ENCODE data around the gene MYO15A.

Gene MYO15A

GRCh38 chr17:18148586-18148985 lies 40.0 kb downstream of the MYO15A start:
- no peak for DNase-seq
- no peaks in the 10 kb centered on the region for H3K27me3 Mint-ChIP-seq
- H3K4me3 Mint-ChIP-seq = no peak overlapping the region
- peaks cover 3% of the 10 kb centered on the region for H3K4me1 Mint-ChIP-seq (ENCODE audit: low read depth)
- H3K36me3 Mint-ChIP-seq (ENCODE audit: low read depth) = no peaks in the 10 kb centered on the region
- no peak overlapping the region for H3K27ac Mint-ChIP-seq
- no peaks in the 10 kb centered on the region for H3K9me3 Mint-ChIP-seq

GRCh38 chr17:18151290-18151689 lies 42.7 kb downstream of the MYO15A start:
- H3K27ac Mint-ChIP-seq = no peak overlapping the region
- H3K9me3 Mint-ChIP-seq = no peaks in the 10 kb centered on the region
- H3K4me3 Mint-ChIP-seq = no peak overlapping the region
- H3K4me1 Mint-ChIP-seq (ENCODE audit: low read depth) = peaks cover 9% of the 10 kb centered on the region
- H3K36me3 Mint-ChIP-seq (ENCODE audit: low read depth) = no peaks in the 10 kb centered on the region
- no peaks in the 10 kb centered on the region for H3K27me3 Mint-ChIP-seq
- no peak for DNase-seq

DNA sequence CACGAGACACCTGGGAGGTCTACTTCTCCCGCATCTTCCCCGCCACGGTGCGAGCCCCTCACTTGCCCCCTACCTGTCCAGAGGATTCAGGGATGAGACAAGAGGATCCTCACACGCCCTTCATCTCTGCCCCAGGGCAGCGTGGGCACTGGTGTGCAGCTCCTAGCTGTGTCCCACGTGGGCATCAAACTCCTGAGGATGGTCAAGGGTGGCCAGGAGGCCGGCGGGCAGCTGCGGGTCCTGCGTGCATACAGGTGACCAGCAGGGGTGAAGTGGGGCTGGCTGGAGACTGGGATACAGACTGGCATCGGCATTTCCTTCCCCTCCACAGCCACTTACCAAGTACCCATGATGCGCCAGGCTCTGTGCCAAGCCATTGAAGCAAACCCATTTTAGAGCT lies 46.6 kb downstream of the MYO15A start:
- Mint-ChIP-seq H3K36me3 (ENCODE audit: low read depth) (no peaks in the 10 kb centered on the region), H3K27me3 (no peaks in the 10 kb centered on the region), H3K4me1 (ENCODE audit: low read depth) (peaks cover 21% of the 10 kb centered on the region), H3K4me3 (no peak overlapping the region), H3K27ac (no peak overlapping the region), H3K9me3 (no peaks in the 10 kb centered on the region)
- no peak for DNase-seq

DNA sequence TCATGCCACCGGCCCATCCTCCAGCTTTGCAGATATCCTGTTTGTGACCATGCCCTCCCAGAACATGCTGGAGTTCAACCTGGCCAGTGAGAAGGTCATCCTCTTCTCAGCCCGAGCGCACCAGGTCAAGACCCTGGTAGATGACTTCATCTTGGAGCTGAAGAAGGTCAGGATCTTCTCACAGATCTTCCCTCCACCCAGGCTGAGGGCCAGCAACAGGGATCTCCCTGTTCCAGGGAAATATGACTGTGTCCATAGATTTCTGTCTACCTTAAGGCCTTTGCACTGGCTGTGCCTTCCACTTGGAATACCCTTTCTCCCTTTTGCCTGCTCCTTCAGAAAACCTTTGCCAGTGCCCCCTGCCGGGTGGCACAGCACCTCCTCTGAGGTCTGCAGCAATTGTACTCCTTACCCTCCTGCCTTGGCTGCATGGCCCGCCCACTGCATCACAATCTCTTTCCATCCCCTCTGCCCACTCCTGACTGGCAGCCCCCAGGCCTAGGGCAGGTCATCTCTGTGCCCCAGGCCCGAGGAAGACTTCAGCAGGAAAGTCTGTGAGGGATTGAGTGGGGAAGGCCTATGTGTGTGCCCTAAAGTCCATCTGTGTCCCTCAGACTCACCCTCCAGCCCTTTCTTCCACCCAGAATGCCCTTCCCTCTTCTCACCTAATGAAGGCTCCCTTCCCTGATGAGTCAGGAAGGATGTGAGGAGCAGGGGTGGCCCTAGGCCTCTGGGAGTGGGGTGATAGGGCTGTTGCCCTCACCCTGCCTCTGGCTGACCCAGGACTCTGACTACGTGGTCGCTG lies 47.8 kb downstream of the MYO15A start:
- no peak overlapping the region for H3K4me3 Mint-ChIP-seq
- H3K27ac Mint-ChIP-seq = no peak overlapping the region
- H3K36me3 Mint-ChIP-seq (ENCODE audit: low read depth) = no peaks in the 10 kb centered on the region
- no peaks in the 10 kb centered on the region for H3K9me3 Mint-ChIP-seq
- DNase-seq = no peak
- H3K4me1 Mint-ChIP-seq (ENCODE audit: low read depth) = peaks cover 21% of the 10 kb centered on the region
- no peaks in the 10 kb centered on the region for H3K27me3 Mint-ChIP-seq

GRCh38 chr17:18156976-18157280 lies 48.4 kb downstream of the MYO15A start:
- no peak for DNase-seq
- Mint-ChIP-seq H3K27ac (no peak overlapping the region), H3K27me3 (no peaks in the 10 kb centered on the region), H3K9me3 (no peaks in the 10 kb centered on the region), H3K4me1 (ENCODE audit: low read depth) (peaks cover 21% of the 10 kb centered on the region), H3K4me3 (no peak overlapping the region), H3K36me3 (ENCODE audit: low read depth) (no peaks in the 10 kb centered on the region)

GRCh38 chr17:18157354-18157985 lies 48.9 kb downstream of the MYO15A start:
- DNase-seq = no peak

GRCh38 chr17:18158022-18158600 lies 49.6 kb downstream of the MYO15A start:
- Mint-ChIP-seq H3K4me1 (ENCODE audit: low read depth) (peaks cover 20% of the 10 kb centered on the region), H3K9me3 (no peaks in the 10 kb centered on the region), H3K27ac (peak overlapping the region; percentile 87), H3K27me3 (no peaks in the 10 kb centered on the region), H3K4me3 (peak overlapping the region; percentile 66), H3K36me3 (ENCODE audit: low read depth) (no peaks in the 10 kb centered on the region)
- peak; percentile 96 for DNase-seq

More at GRCh38 chr17:18157354-18157985, 48.9 kb downstream of the MYO15A start:
- peak overlapping the region; percentile 7 for H3K27ac Mint-ChIP-seq
- no peak overlapping the region for H3K4me3 Mint-ChIP-seq
- no peaks in the 10 kb centered on the region for H3K36me3 Mint-ChIP-seq (ENCODE audit: low read depth)
- H3K27me3 Mint-ChIP-seq = no peaks in the 10 kb centered on the region
- H3K9me3 Mint-ChIP-seq = no peaks in the 10 kb centered on the region
- peaks cover 21% of the 10 kb centered on the region for H3K4me1 Mint-ChIP-seq (ENCODE audit: low read depth)

DNA sequence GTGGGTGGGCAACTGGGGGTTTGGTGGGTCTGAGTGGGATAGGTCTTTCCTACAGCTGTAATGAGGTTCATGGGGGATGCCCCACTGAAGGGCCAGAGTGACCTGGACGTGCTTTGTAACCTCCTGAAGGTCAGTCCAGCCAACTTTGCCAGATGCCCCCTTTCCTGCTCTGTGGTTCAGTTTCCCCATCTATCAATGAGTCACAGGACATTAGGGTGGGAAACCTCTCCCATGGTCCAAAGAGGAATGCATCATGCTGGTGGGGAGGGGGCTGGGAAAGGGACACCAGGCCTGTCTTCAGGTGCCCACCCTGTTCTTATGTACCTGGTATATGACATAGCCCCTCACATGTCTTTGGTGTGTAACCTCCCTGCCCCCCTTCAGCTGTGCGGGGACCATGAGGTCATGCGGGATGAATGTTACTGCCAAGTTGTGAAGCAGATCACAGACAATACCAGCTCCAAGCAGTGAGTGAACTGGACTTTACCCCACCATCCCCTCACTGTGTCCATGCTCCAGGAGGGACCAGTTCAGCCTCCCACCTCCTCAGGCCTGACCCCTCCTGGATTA lies 51.1 kb downstream of the MYO15A start:
- H3K36me3 Mint-ChIP-seq (ENCODE audit: low read depth) = no peaks in the 10 kb centered on the region
- no peak overlapping the region for H3K4me3 Mint-ChIP-seq
- H3K9me3 Mint-ChIP-seq = no peaks in the 10 kb centered on the region
- DNase-seq = no peak
- peaks cover 12% of the 10 kb centered on the region for H3K4me1 Mint-ChIP-seq (ENCODE audit: low read depth)
- no peaks in the 10 kb centered on the region for H3K27me3 Mint-ChIP-seq
- no peak overlapping the region for H3K27ac Mint-ChIP-seq

DNA sequence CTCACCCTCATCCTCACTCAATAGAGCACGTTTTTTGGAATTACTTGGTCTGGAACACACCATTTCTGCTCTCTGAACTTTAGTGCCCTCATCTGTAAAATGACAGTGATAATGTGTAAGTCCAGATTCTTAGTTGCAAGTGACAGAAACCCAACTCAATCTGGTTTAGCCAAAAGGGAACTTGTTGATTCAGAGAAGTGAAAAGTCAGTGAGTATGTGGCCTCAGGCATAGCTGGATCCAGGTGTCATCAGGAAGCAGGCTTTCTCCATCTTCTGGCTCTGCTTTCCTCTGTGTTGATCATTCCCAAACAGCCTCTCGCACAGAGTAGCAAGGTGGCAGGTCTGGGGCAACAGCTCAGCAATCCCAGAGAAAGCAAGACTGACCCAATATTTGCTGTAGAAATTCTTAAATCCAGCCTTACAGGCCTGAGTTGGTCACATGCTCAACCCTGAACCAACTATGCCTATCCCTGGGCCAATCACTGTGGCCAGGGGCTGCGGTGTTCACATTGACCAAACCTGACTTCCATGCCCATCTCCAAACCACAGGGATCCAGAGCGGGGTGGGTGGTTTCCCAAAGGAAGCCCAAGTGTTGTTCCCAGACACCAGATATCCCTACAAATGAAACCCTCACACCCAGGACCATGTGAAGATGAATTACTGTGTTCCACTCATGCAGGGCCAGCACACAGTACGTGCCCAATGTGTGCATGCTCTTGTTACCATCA lies 51.7 kb downstream of the MYO15A start:
- Mint-ChIP-seq H3K9me3 (no peaks in the 10 kb centered on the region), H3K4me1 (ENCODE audit: low read depth) (peaks cover 12% of the 10 kb centered on the region), H3K36me3 (ENCODE audit: low read depth) (no peaks in the 10 kb centered on the region), H3K4me3 (no peak overlapping the region), H3K27me3 (no peaks in the 10 kb centered on the region), H3K27ac (no peak overlapping the region)
- no peak for DNase-seq

GRCh38 chr17:18161207-18162145 lies 52.9 kb downstream of the MYO15A start:
- H3K27ac Mint-ChIP-seq = no peak overlapping the region

GRCh38 chr17:18163547-18163946 lies 55.0 kb downstream of the MYO15A start:
- Mint-ChIP-seq H3K9me3 (no peaks in the 10 kb centered on the region), H3K27ac (no peak overlapping the region), H3K36me3 (ENCODE audit: low read depth) (no peaks in the 10 kb centered on the region), H3K4me3 (no peak overlapping the region), H3K4me1 (ENCODE audit: low read depth) (peaks cover 4% of the 10 kb centered on the region), H3K27me3 (no peaks in the 10 kb centered on the region)
- no peak for DNase-seq

More at GRCh38 chr17:18161207-18162145, 52.9 kb downstream of the MYO15A start:
- no peak for DNase-seq
- Mint-ChIP-seq H3K36me3 (ENCODE audit: low read depth) (no peaks in the 10 kb centered on the region), H3K27me3 (no peaks in the 10 kb centered on the region), H3K4me1 (ENCODE audit: low read depth) (peaks cover 12% of the 10 kb centered on the region), H3K4me3 (no peak overlapping the region), H3K9me3 (no peaks in the 10 kb centered on the region)

- no peaks in the 10 kb centered on the region for H3K27me3 Mint-ChIP-seq
- H3K36me3 Mint-ChIP-seq (ENCODE audit: low read depth) = no peaks in the 10 kb centered on the region
- no peak for DNase-seq
- H3K4me3 Mint-ChIP-seq = no peak overlapping the region
- no peak overlapping the region for H3K27ac Mint-ChIP-seq
- H3K9me3 Mint-ChIP-seq = no peaks in the 10 kb centered on the region
- H3K4me1 Mint-ChIP-seq (ENCODE audit: low read depth) = no peaks in the 10 kb centered on the region
These were observed 58.3 kb downstream of the MYO15A start for GRCh38 chr17:18166894-18167293.

DNA sequence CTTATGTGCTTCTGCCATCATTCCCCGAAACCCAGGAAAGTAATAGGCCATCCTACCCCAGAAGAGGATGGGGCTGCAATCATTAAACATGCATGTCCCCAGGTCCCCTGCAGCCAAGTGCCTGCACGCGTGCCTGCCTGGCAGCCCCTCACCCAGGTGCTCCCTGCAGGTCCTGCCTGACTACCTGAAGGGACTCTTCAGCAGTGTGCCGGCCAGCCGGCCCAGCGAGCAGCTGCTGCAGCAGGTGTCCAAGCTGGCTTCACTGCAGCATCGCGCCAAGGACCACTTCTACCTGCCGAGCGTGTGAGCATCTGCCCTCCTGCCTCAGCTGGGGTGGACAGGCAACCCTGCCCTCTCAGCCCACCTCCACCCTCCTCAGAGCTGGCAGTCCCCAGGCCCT lies 58.9 kb downstream of the MYO15A start:
- H3K4me1 Mint-ChIP-seq (ENCODE audit: low read depth) = no peaks in the 10 kb centered on the region
- no peak for DNase-seq
- H3K4me3 Mint-ChIP-seq = no peak overlapping the region
- no peaks in the 10 kb centered on the region for H3K9me3 Mint-ChIP-seq
- no peak overlapping the region for H3K27ac Mint-ChIP-seq
- no peaks in the 10 kb centered on the region for H3K27me3 Mint-ChIP-seq
- H3K36me3 Mint-ChIP-seq (ENCODE audit: low read depth) = no peaks in the 10 kb centered on the region

Data from activated T-cell treated with anti-CD3 and anti-CD28 coated beads, Interleukin-2, amount 50 U/mL, for 24 hours (primary cell).